SHP77 treated with DMSO at 0.1 percent for 48 hours (cell line): Measurements from ENCODE around the gene ANAPC10.
"Not testable (repeated sequence)": the region's sequence is repeated elsewhere in the genome, so short reads cannot be mapped to it uniquely, and the experiment has no call there.

Source experiments
- DNase-seq: peaks from one replicate; lab custom pipeline; 2025; lab: John Stamatoyannopoulos, UW

The ANAPC10 gene

GRCh38 chr4:145097821-145098674 is at the start of gene ANAPC10, which contains the start of gene ABCE1:
TSS of gene ANAPC10 (minus strand) at chr4:145098196. CDS start at chr4:145096099, 2,097 bp downstream.
TSS of gene ABCE1 (plus strand) at chr4:145098311. CDS start at chr4:145104413, 6,102 bp downstream.
- DNase-seq: peak; percentile 76

- DNase-seq: not testable (repeated sequence)
Measured at GRCh38 chr4:145136219-145136618, 38.2 kb upstream of the ANAPC10 start.

GRCh38 chr4:145132511-145133098 is 34.6 kb upstream of the ANAPC10 start:
- no peak for DNase-seq

- DNase-seq: no peak
Measured at GRCh38 chr4:145131848-145132247, 33.9 kb upstream of the ANAPC10 start.

- no peak for DNase-seq
Measured at GRCh38 chr4:145130788-145131399, 32.9 kb upstream of the ANAPC10 start.

GRCh38 chr4:145130130-145130529 is 32.1 kb upstream of the ANAPC10 start:
- no peak for DNase-seq

GRCh38 chr4:145125396-145125795 is 27.4 kb upstream of the ANAPC10 start:
- no peak for DNase-seq

GRCh38 chr4:145108128-145108527 is 10.1 kb upstream of the ANAPC10 start:
- DNase-seq: no peak

- no peak for DNase-seq
Measured at GRCh38 chr4:145107126-145107525, 9.1 kb upstream of the ANAPC10 start.

GRCh38 chr4:145103496-145103895 is 5.5 kb upstream of the ANAPC10 start:
- no peak for DNase-seq

- DNase-seq: no peak
Measured at GRCh38 chr4:145102619-145103018, 4.6 kb upstream of the ANAPC10 start.

- no peak for DNase-seq
Measured at GRCh38 chr4:145101091-145101490, 3.1 kb upstream of the ANAPC10 start.

GRCh38 chr4:145099653-145100052 is 1.7 kb upstream of the ANAPC10 start:
- no peak for DNase-seq

- no peak for DNase-seq
Measured at GRCh38 chr4:145098675-145099037, 660 bp upstream of the ANAPC10 start.

GRCh38 chr4:145097331-145097820 is 620 bp downstream of the ANAPC10 start:
- no peak for DNase-seq

GRCh38 chr4:145093638-145094037 is 4.4 kb downstream of the ANAPC10 start:
- DNase-seq: no peak

GRCh38 chr4:145090380-145090779 is 7.6 kb downstream of the ANAPC10 start:
- no peak for DNase-seq

- DNase-seq: no peak
Measured at GRCh38 chr4:145083891-145084605, 13.9 kb downstream of the ANAPC10 start.

- no peak for DNase-seq
Measured at GRCh38 chr4:145081756-145082155, 16.2 kb downstream of the ANAPC10 start.

GRCh38 chr4:145076469-145076855 is 21.5 kb downstream of the ANAPC10 start:
- DNase-seq: no peak

- no peak for DNase-seq
Measured at GRCh38 chr4:145075742-145076468, 22.1 kb downstream of the ANAPC10 start.
